HG02798 (cell line): Measurements from ENCODE around the gene NTHL1.

ENCODE experiments used
- ATAC-seq: cut with Tn5 transposase; IDR thresholded peaks from one replicate; pipeline ENCODE4 v1.9.1; 2021; ENCODE audit warnings: mild to moderate bottlenecking; ENCODE audit not compliant: unreplicated experiment, poor library complexity

The NTHL1 gene

DNA sequence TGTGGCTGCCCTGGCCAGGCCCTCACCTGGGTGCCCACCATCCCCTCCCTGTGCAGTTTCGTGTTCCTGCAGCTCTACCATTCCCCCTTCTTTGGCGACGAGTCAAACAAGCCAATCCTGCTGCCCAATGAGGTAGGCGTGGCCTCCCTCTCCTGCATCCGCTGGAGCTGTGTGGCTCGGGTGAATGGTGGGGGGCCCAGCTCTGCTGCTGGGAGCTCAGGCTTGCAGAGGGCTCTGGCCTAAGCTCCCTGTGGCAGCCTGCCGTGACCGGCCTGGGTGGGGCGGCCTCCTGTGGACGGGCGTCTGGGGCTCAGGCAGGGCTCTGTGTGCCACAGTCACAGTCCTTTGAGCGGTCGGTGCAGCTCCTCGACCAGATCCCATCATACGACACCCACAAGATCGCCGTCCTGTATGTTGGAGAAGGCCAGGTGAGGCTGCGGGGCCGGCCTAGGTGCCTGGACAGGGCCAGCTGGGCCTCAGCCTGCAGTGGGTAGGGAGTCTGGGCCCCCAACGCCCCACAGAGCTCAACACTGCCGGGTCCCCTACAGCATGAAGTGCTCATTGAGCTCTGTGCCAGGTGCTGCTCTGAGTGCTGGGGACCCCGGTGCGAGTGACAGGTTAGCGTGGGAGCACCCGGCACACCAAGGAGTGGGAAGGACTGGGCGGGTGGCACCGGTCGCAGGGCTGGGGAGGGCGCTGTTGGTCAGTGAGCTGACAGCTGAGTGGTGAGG, 37.4 kb upstream of the NTHL1 start:
- ATAC-seq, result no peak

DNA sequence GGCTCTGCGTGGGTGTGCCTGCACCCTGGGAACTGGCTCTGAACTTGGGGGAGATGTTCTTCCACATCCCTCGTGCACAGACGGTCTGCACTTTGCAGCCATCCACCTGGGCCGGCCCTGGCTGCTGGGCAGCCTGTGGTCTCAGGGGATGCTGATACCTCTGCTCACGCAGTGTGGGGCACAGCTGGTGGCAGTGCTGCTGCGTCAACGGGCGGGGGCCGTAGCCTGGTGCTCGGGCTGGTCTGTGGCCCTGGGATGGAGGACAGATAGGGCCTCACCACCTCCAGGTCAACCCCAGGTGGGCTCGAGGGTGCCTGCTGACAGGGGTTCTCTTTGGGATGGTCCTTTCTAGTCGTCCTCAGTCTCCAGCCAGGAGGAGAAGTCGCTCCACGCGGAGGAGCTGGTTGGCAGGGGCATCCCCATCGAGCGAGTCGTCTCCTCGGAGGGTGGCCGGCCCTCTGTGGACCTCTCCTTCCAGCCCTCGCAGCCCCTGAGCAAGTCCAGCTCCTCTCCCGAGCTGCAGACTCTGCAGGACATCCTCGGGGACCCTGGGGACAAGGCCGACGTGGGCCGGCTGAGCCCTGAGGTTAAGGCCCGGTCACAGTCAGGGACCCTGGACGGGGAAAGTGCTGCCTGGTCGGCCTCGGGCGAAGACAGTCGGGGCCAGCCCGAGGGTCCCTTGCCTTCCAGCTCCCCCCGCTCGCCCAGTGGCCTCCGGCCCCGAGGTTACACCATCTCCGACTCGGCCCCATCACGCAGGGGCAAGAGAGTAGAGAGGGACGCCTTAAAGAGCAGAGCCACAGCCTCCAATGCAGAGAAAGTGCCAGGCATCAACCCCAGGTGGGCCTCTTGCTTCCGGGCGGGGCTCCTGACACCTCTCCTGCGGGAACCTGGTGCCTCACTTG, 36.5 kb upstream of the NTHL1 start:
- ATAC-seq, result no peak

DNA sequence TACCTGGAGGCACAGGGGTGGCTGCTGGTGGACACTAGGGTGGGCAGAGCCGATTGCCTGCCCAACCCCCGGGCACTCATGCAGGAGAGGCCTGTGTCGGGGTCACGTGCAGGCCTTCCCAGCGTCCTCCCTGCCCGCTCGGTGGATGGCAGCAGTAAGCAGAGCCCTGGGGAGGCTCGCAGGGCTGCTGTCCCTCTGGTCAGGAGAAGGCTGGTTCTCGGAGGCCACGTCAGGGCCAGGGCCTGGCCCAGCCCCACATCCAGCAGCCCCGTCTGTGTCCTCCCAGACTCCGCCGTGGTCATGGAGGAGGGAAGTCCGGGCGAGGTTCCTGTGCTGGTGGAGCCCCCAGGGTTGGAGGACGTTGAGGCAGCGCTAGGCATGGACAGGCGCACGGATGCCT, 35.8 kb upstream of the NTHL1 start:
- no peak for ATAC-seq

DNA sequence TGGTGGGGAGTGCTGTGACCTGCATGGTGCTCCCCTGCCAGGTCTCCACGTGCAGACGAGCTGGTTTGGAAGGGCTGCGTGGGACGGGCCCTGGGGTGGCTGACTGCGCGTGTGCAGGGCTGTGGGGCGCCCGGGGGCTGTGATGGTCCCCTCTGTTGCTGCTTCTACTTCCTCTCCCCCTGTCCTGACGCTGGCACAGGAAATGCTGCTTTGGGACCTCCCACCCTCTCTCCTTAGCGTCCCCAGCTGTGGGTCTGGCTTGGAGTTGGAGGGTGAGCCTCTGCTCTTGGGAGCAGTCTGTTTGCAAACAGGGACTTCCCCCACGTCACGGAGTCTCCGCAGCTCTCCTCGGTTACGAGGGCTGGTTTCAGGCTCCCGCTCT, 35.3 kb upstream of the NTHL1 start:
- ATAC-seq, result no peak

DNA sequence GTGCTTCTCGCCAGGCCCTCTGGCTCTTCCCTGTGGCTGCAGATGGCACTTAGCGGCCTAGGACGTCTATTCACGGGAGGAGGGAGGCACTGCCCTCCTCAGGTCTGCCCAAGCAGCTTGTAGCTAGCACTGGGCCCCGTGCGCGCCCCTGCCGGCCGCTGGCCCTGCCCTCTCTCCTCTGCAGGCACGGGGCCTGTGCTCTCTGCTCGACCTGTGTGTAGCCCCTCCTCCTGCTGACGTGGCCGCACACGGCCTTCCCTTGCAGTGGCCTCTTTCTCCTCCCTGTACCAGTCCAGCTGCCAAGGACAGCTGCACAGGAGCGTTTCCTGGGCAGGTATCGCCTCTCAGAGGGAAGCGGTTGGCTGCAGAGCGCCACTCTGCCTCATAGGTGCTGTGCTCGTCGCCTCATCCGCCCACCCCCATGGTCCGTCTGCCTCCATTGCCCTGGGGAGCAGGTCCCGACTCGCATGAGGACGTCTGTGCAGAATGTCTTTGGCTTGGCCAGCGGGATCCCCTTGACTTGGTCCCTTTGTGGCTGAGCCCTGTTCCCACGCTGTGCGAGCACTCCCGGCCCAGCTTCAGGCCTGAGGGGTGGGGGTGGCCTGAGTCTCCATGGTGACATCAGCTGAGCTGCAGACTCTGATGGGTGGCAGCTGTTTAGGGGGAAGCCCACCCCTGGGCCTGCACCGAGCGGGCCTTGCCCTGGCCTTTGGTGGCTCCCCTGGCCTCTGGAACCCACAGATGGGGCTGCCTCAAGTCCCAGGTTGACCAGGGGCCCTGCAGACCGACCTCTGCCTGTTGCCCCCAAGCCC, 34.7 kb upstream of the NTHL1 start:
- ATAC-seq, result no peak

DNA sequence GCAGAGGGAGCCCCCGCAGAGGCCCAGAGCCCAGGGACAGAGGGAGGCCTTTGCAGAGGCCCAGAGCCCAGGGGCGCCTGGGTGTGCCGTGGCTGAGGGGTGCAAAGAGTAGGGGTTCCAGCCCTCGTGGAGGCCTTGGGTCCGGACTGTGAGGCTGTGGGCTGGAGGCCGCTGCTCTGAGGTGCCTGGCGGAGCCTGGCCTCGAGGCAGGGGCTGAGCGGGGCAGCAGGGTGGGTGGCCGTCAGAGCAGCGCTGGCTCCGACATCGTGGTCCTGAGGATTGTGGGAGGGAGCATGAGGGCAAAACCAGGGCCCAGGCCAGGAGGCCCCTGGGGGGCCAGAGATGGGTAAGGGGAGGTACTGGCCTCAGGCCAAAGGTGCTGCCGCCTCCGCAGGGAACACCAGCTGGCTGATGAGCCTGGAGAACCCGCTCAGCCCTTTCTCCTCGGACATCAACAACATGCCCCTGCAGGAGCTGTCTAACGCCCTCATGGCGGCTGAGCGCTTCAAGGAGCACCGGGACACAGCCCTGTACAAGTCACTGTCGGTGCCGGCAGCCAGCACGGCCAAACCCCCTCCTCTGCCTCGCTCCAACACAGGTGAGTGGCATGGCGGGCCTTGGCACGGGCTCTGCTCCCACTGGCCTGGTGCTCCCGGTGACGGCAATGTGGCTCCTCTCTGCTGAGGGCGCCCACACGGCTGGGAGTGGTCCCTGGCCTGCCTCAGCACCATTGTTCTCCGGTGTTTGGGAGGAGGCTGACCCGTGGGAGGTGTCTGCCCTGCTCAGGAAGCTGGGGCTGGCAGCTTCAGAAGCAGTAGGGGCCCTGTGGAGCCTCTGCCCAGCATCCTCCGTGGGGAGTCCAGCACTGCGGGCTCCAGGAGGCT, 33.8 kb upstream of the NTHL1 start:
- no peak for ATAC-seq

DNA sequence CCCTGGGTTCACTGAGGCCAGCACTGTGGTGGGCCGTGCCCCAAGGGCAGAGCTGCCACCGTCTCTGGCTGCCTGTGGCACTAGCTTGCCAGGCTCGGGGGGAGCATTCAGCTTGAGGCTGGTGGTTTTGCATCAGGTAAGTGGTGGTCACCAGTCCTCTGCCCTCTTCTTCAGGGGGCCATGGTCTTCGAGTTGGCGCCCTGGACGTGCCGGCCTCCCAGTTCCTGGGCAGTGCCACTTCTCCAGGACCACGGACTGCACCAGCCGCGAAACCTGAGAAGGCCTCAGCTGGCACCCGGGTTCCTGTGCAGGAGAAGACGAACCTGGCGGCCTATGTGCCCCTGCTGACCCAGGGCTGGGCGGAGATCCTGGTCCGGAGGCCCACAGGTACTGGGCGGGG, 32.4 kb upstream of the NTHL1 start:
- ATAC-seq, result no peak

DNA sequence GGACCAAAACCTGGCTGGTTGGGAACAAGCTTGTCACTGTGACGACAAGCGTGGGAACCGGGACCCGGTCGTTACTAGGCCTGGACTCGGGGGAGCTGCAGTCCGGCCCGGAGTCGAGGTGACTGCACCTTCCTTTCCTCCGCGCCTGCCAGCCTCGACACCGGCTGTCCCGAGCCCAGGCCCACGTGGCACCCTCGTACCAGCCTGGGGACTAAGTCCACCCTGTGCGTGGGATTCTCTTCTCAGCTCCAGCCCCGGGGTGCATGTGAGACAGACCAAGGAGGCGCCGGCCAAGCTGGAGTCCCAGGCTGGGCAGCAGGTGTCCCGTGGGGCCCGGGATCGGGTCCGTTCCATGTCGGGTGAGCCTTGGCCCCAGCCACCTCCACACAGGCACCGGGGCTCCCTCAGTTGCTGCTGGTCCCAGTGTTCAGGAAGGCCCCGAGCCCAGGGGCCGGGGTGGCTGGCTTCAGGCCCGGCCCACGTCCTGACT, 31.7 kb upstream of the NTHL1 start:
- no peak for ATAC-seq

DNA sequence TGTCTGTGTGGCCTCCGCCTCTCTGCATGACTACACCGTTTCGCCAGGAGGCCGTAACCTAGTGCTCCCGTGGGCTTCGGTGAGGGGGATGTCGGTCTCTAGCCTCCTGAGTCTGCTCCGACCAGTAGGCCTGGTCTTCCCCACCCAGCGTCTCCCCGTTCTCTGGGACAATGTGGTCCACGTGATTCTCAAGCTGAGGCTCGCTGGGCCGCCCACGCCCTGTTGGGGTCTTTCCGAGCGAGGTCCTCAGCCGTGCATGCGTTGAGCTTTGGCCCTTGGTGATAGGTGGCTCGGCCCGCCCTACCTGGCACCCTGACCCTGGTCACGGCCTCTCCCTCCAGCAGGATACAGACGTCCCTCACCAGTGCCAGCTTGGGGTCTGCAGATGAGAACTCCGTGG, 31.1 kb upstream of the NTHL1 start:
- ATAC-seq, result no peak

DNA sequence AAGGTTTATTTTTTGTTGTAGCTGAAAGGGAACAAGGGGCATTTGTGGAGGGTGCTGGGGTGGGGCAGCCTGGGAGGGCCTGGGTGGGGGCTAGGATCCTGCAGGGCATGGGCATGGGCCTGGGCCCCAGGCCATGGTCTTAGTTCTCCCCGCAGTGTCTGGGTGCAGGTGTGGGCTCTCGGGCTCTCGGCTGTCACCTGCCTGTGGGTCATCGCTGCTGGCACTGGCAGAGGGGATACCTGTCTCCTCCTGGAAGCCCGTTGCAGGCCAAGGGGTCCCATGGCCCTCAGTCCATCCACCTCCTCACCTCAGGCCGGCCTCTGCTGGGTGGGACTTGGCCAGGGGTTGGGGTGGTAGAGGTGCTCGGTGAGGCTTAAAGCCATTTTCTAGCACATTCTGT, 30.5 kb upstream of the NTHL1 start:
- no peak for ATAC-seq

DNA sequence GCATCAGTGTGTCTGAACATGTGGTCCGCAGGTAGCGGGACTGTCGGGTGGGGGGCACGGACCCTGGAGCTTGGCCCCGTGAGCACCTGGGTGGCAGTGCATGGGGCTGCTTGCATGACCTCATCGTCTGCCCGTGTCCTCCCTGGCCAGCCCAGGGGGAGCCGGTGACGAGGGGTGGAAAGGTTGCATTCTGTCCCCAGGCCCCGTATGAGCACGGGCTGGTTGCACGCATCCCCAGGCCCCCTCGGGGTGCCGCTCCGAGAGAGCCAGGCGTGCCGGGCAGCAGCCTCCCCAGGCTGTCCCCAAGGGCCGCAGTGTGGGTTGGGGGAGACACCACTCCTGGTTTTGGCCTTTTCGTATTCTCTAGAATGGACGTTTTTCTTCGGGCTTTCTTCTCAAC, 30.1 kb upstream of the NTHL1 start:
- ATAC-seq, result no peak

DNA sequence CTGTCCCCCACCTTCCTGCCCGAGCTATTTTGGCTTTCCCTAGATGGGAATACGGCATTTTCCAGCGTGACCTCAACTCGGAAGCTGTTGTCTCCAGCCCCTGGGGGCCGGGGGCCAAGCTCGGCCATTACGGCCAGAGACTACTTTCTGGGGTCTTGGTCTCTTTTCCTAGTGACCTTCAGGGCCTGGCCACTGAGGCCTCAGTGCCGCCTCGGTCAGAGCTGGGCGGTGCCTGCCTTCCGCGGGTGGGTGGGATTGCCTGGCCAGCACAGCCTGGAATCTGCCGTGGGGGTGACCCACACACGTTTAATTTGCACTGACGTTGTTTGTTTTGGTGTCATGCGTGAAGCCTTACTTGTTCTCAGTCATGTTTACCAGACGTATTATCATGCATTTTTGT, 29.4 kb upstream of the NTHL1 start:
- ATAC-seq, result no peak

DNA sequence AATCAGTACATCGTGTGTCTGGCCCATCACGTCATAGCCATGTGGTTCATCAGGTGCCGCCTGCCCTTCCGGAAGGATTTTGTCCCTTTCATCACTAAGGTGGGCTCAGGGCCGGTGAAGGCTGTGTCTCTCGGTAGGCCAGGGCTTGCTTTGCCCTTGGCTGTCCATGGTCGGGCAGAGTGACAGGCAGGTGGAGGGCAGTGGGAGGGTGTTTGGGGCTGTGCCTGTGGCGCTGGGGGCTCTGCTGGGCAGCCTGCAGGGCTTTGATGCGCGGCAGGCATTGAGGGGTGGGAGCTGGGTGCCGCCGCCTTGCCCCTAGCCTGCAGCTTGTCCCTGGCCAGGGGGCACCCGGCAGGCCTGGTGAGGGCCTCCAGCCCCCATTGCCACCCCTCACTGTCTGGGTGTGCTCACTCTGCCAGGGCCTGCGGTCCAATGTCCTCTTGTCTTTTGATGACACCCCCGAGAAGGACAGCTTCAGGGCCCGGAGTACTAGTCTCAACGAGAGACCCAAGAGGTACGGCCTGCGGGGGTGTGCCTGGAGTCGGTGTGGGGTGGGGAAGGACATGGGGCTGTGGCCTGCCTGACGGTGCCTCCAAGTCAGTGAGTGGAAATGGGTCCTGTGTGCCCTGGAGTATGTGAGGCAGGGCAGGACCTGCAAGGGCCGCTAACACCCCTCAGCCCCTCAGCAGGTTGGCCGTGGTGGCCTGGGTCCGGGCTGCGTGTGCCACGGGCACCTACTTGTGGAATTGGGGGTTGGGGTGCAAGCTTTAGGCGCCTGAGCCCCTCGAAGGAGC, 28.6 kb upstream of the NTHL1 start:
- no peak for ATAC-seq

DNA sequence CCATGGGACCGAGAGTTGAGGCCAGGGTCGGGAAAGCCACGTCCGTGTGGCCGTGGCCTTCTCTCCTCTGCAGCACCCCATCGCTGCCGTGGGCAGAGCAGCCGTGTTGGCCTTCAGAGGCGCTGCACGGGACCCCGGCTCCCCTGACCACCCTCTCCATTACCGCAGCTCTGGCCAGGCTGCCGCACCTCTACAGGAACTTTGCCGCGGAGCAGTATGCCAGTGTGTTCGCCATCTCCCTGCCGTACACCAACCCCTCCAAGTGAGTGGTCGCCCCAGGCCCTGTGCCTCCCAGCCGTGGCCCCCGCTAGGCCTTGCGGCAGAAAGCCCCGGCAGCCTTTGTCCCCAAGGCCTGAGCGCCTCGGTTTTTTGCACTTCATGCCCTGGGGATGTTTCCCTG, 28.0 kb upstream of the NTHL1 start:
- ATAC-seq, result no peak

DNA sequence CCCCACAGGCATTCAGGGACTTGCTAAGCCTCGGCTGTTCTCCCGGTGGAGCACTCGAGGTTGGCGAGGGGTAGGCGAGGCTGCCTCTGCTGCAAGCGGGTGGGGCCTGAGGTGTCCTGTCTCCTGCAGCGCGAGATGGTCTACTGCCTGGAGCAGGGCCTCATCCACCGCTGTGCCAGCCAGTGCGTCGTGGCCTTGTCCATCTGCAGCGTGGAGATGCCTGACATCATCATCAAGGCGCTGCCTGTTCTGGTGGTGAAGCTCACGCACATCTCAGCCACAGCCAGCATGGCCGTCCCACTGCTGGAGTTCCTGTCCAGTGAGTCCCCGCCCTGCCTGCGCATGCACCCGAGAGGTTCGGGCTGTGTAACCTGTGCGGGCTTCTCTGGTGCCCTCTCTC, 26.4 kb upstream of the NTHL1 start:
- ATAC-seq, result no peak

DNA sequence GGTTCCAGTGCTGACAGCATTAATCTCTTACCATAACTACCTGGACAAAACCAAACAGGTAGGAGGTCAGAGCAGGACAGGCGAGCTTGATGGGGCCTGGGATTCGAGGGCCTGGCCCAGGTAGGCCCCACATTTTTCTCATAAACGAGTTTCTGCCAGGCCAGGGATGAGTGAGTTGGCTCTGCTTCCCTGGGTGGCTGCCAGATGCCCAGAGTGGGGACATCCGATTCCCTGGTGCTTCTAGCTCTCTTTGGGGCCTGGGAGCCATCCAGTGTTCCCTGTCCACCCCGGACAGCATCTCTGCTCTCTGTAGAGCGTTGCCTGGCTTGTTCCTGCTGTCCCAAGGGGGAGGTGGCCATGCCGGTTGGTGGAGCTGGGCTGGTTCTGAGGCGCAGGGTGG, 25.3 kb upstream of the NTHL1 start:
- ATAC-seq, result no peak

DNA sequence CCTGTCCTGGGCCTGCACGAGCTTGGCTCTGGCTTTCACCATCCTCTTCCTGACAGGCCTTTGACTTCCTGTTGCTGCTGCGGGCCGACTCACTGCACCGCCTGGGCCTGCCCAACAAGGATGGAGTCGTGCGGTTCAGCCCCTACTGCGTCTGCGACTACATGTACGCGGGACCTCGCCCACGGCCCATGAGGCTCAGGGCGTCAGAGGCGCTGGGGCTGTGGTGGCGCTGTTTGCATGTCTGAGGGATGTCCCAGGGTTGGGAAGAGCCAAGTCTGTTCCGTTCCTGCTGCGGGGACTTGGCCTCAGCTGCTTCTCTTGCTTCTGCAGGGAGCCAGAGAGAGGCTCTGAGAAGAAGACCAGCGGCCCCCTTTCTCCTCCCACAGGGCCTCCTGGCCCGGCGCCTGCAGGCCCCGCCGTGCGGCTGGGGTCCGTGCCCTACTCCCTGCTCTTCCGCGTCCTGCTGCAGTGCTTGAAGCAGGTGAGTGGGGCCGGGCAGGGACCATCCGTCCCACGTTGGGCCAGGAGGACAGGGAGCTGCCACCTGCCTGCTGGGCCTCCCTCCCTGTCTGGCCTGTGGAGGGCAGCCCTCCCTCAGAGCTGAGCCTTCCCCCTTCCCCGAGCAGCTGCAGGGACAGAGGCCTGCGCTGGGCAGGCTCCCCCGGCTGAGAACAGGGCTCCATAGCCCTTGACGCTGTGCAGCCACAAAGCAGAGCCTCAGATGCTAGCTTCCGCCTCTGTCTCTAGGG, 24.0 kb upstream of the NTHL1 start:
- no peak for ATAC-seq
